ENCODE measurements around the gene SLC38A8.

- no peak for TF ChIP-seq FOXP2 (optimal IDR thresholded peaks at IDR 0.05; ENCODE audit: control extremely low read depth, extremely low read length, insufficient read depth)
- no peak for TF ChIP-seq POLR2AphosphoS5 (IDR thresholded peaks at IDR 0.05; ENCODE audit: borderline replicate concordance, low read depth, low read length)
Observed at GRCh38 chr16:84007965-84008364, 34.6 kb downstream of the SLC38A8 start.
